Esophagus (tissue), 2 donors: ENCODE data around the gene CEP44. TPM values are rescaled to one million over a fixed set of nuclear protein-coding genes. Genes with fewer than 3 reads are reported as not detected.

Experiments
- H3K27ac ChIP-seq, 2 donors: one replicate each; pipeline ENCODE4 v1.5.1; 2013; ENCODE audit warnings: low read depth in 2 of 2, mild to moderate bottlenecking in 2 of 2, inconsistent platforms in 1 of 2, low read length in 1 of 2, moderate library complexity in 1 of 2
- H3K27me3 ChIP-seq, 2 donors: one replicate each; pipeline ENCODE4 v1.6.1; 2013; ENCODE audit warnings: low read length in 2 of 2, control low read depth in 1 of 2, mild to moderate bottlenecking in 1 of 2; ENCODE audit not compliant: insufficient read depth in 2 of 2, control insufficient read depth in 1 of 2
- H3K36me3 ChIP-seq, 2 donors: one replicate each; pipeline ENCODE4 v1.6.1; 2013; ENCODE audit warnings: low read length in 1 of 2; ENCODE audit not compliant: control insufficient read depth in 2 of 2, insufficient read depth in 2 of 2
- H3K4me1 ChIP-seq, 2 donors: one replicate each; pipeline ENCODE4 v1.6.1; 2013; ENCODE audit warnings: low read length in 1 of 2; ENCODE audit not compliant: control insufficient read depth in 2 of 2, insufficient read depth in 2 of 2
- H3K4me3 ChIP-seq, 2 donors: one replicate each; pipeline ENCODE4 v1.5.1; 2013; ENCODE audit warnings: low read length in 2 of 2, mild to moderate bottlenecking in 2 of 2, low read depth in 1 of 2, moderate library complexity in 1 of 2
- H3K9me3 ChIP-seq, 2 donors: one replicate each; pipeline ENCODE4 v1.6.1; 2013; ENCODE audit warnings: mild to moderate bottlenecking in 2 of 2, low read depth in 1 of 2, low read length in 1 of 2, moderate library complexity in 1 of 2; ENCODE audit not compliant: control insufficient read depth in 2 of 2, insufficient read depth in 1 of 2
- WGBS, 2 donors: extraction: QIAGEN DNeasy Blood & Tissue Kit; methylation state at CpG; one replicate each; pipeline ENCODE4 v1.1.7; 2013; 5-methylcytosine and 5-hydroxymethylcytosine counted together
- polyA plus RNA-seq, 2 donors: library from polyadenylated mRNA; stranded (reverse); fragments of 200-250 nt; gene quantifications; one replicate each; pipeline ENCODE4 v1.2.3, GENCODE V29; 2013
- donor health status: healthy with polysubstance abuse.
- donor health status: Bipolar disorder and iron deficiency.

The CEP44 gene
- 1 to 10 TPM; 4.5 to 5.9 TPM for polyA plus RNA-seq

GRCh38 chr4:174283507-174284471 lies at the start of gene CEP44, which contains the start of gene FBXO8:
TSS of gene CEP44 (plus strand) at chr4:174283911. CDS start at chr4:174299122, 15,211 bp downstream.
TSS of gene FBXO8 (minus strand) at chr4:174283667. CDS start at chr4:174263092, 20,575 bp downstream.
- Histone ChIP-seq H3K4me1 (no peaks in the 10 kb centered on the region), H3K27me3 (no peaks in the 10 kb centered on the region)
- 0% methylated on average over 52 of the region's 52 CpGs for WGBS, 2 donors

DNA sequence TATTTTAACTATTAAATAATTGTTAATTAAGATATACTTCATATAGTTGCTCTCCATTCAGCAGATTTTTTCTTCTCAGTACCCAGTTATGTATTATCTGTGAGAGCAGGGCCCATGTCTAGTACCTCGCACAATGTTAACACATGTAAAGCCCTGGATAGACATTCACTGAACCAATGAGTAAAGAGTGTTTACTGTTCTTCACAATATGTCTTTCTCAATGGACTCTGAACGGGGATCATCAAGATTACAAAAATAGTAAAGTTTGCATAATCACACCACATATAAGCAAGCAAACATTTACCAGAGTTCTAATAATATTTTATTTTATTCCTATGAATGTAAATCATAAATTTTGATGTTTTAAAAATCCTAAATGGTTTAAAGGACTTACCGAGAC lies 47.4 kb upstream of the CEP44 start:
- Histone ChIP-seq H3K27ac (no peak overlapping the region), H3K4me1 (no peaks in the 10 kb centered on the region), H3K27me3 (no peaks in the 10 kb centered on the region), H3K36me3 (no peaks in the 10 kb centered on the region), H3K4me3 (no peak overlapping the region), H3K9me3 (no peaks in the 10 kb centered on the region)
- WGBS, 2 donors = 82 to 96% methylated on average over 3 of the region's 3 CpGs

More at GRCh38 chr4:174283507-174284471, at the start of gene CEP44, which contains the start of gene FBXO8:
- H3K9me3 ChIP-seq = no peaks in the 10 kb centered on the region
- peak within 1 kb of the TSS; percentile 99 to 100 for H3K27ac ChIP-seq
- no peaks in the 10 kb centered on the region for H3K36me3 ChIP-seq
- peak within 1 kb of the TSS; percentile 87 to 94 for H3K4me3 ChIP-seq

- H3K36me3 ChIP-seq = no peaks in the 10 kb centered on the region
- H3K4me3 ChIP-seq = no peak overlapping the region
- no peaks in the 10 kb centered on the region for H3K4me1 ChIP-seq
- H3K27ac ChIP-seq = no peak overlapping the region
- WGBS, 2 donors = 77 to 82% methylated on average over 3 of the region's 3 CpGs
- H3K27me3 ChIP-seq = no peaks in the 10 kb centered on the region
- no peaks in the 10 kb centered on the region for H3K9me3 ChIP-seq
Observed at GRCh38 chr4:174241162-174241561, 42.5 kb upstream of the CEP44 start.

DNA sequence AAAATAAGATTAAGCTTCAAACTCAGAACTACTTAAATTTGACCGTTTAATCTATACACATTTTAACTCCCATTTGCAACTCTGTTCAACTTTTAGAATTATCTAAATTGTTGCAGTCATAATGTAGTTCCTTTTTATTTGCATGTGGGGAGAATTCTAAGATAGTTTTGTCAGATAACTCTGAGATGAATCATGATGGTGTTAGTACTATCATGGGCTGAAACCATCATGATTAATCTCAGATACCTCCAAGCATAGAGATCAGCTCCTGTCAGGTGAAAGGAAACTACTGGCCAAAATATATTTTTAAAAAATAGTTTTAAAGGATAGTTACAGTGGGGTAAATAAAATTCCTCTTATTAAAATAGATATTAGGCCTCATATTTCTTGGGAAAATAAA lies 39.3 kb upstream of the CEP44 start:
- H3K4me3 ChIP-seq = no peak overlapping the region
- WGBS, 2 donors = 74 to 87% methylated on average over 1 of the region's 1 CpG
- no peaks in the 10 kb centered on the region for H3K4me1 ChIP-seq
- H3K27me3 ChIP-seq = no peaks in the 10 kb centered on the region
- H3K9me3 ChIP-seq = no peaks in the 10 kb centered on the region
- no peaks in the 10 kb centered on the region for H3K36me3 ChIP-seq
- H3K27ac ChIP-seq = no peak overlapping the region

GRCh38 chr4:174245714-174246113 lies 38.0 kb upstream of the CEP44 start:
- Histone ChIP-seq H3K9me3 (no peaks in the 10 kb centered on the region), H3K36me3 (no peaks in the 10 kb centered on the region), H3K27ac (no peak overlapping the region), H3K4me1 (no peaks in the 10 kb centered on the region), H3K4me3 (no peak overlapping the region), H3K27me3 (no peaks in the 10 kb centered on the region)
- WGBS, 2 donors = 96 to 100% methylated on average over 1 of the region's 1 CpG

- Histone ChIP-seq H3K4me1 (no peaks in the 10 kb centered on the region), H3K36me3 (no peaks in the 10 kb centered on the region), H3K4me3 (no peak overlapping the region), H3K27me3 (no peaks in the 10 kb centered on the region), H3K9me3 (no peaks in the 10 kb centered on the region), H3K27ac (no peak overlapping the region)
- WGBS, 2 donors = 46% methylated on average over 1 of the region's 1 CpG
Observed at GRCh38 chr4:174248407-174248806, 35.3 kb upstream of the CEP44 start.

DNA sequence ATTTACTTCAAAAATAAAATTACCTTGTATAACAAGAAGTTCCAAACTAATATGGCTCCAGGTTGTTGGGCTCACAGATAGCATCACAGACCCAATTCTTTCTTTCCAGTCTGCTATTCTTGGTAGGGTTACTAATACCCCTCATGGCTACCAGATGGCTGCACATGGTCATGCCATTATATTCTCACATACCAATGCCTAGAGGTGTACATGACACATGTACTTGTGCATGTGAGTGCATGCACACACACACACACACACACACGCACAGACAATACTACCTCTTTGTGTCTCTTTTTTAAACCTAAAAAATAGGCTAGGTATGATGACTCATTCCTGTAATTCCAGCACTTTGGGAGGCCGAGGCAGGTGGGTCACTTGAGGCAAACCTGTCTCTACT lies 31.3 kb upstream of the CEP44 start:
- no peaks in the 10 kb centered on the region for H3K9me3 ChIP-seq
- no peaks in the 10 kb centered on the region for H3K4me1 ChIP-seq
- no peaks in the 10 kb centered on the region for H3K27me3 ChIP-seq
- no peak overlapping the region for H3K27ac ChIP-seq
- no peak overlapping the region for H3K4me3 ChIP-seq
- peaks cover 0 to 2% of the 10 kb centered on the region in 2 donors for H3K36me3 ChIP-seq
- WGBS, 2 donors = 49 to 55% methylated on average over 2 of the region's 2 CpGs

- no peak overlapping the region for H3K4me3 ChIP-seq
- no peaks in the 10 kb centered on the region for H3K27me3 ChIP-seq
- peaks cover 0 to 2% of the 10 kb centered on the region in 2 donors for H3K36me3 ChIP-seq
- H3K9me3 ChIP-seq = no peaks in the 10 kb centered on the region
- H3K4me1 ChIP-seq = no peaks in the 10 kb centered on the region
- H3K27ac ChIP-seq = no peak overlapping the region
- WGBS, 2 donors = 88 to 89% methylated on average over 1 of the region's 1 CpG
Observed at GRCh38 chr4:174254613-174255012, 29.1 kb upstream of the CEP44 start.

GRCh38 chr4:174255374-174255773 lies 28.3 kb upstream of the CEP44 start:
- Histone ChIP-seq H3K4me3 (no peak overlapping the region), H3K36me3 (peaks cover 0 to 2% of the 10 kb centered on the region in 2 donors), H3K27me3 (no peaks in the 10 kb centered on the region), H3K9me3 (no peaks in the 10 kb centered on the region), H3K27ac (no peak overlapping the region), H3K4me1 (no peaks in the 10 kb centered on the region)
- WGBS, 2 donors = 84 to 97% methylated on average over 1 of the region's 1 CpG
